ENCODE results near the gene SV2C.

GRCh38 chr5:76367623-76368371 lies 284.6 kb downstream of the SV2C start:
- TF ChIP-seq, protein P1, sequence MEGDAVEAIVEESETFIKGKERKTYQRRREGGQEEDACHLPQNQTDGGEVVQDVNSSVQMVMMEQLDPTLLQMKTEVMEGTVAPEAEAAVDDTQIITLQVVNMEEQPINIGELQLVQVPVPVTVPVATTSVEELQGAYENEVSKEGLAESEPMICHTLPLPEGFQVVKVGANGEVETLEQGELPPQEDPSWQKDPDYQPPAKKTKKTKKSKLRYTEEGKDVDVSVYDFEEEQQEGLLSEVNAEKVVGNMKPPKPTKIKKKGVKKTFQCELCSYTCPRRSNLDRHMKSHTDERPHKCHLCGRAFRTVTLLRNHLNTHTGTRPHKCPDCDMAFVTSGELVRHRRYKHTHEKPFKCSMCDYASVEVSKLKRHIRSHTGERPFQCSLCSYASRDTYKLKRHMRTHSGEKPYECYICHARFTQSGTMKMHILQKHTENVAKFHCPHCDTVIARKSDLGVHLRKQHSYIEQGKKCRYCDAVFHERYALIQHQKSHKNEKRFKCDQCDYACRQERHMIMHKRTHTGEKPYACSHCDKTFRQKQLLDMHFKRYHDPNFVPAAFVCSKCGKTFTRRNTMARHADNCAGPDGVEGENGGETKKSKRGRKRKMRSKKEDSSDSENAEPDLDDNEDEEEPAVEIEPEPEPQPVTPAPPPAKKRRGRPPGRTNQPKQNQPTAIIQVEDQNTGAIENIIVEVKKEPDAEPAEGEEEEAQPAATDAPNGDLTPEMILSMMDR (IDR thresholded peaks at IDR 0.05), result no peak
- no peak for TF ChIP-seq POLR2A (IDR thresholded peaks at IDR 0.05)

All from heart left ventricle (tissue), 13 donors.